Common myeloid progenitor, CD34-positive (primary cell): ENCODE results near the gene SMARCA1.

Experiments
- CTCF ChIA-PET: fragments of 350-600 bp; sonication (Branson Sonifier 250); formaldehyde crosslinking; loops from one replicate; lab custom pipeline; 2021; ENCODE audit warnings: antibody characterized with exemption; lab: Charles Lee
- POLR2A ChIA-PET: fragments of 350-600 bp; sonication (Branson Sonifier 250); formaldehyde crosslinking; loops from one replicate; lab custom pipeline; 2021; ENCODE audit warnings: antibody characterized with exemption; lab: Charles Lee
- DNase-seq, 3 donors: peaks; one replicate each; pipeline versions ENCODE4 v3.0.0 to v3.0.0-alpha.2; 2013
- H3K27ac ChIP-seq, 2 experiments: 1 replicate in 1 of 2; 2 replicates in 1 of 2; pipeline ENCODE4 v1.7.0; 2013; ENCODE audit warnings: inconsistent platforms in 2 of 2, low read length in 2 of 2, mild to moderate bottlenecking in 2 of 2, low read depth in 1 of 2, moderate library complexity in 1 of 2; ENCODE audit not compliant: severe bottlenecking in 2 of 2, insufficient read depth in 1 of 2, poor library complexity in 1 of 2
- H3K27me3 ChIP-seq, 5 experiments: replicated peaks in 2 of 5; 1 replicate in 3 of 5; 2 replicates in 2 of 5; pipeline versions ENCODE4 v1.6.1 to v1.7.0; 2013; ENCODE audit warnings: low read length in 4 of 5, mild to moderate bottlenecking in 2 of 5, moderate library complexity in 2 of 5, inconsistent platforms in 1 of 5; ENCODE audit not compliant: insufficient read depth in 5 of 5, control insufficient read depth in 4 of 5
- H3K36me3 ChIP-seq, 4 experiments: 1 replicate in 2 of 4; 2 replicates in 2 of 4; pipeline versions ENCODE4 v1.6.1 to v1.7.0; 2013; ENCODE audit warnings: low read length in 3 of 4, control low read depth in 1 of 4, mild to moderate bottlenecking in 1 of 4; ENCODE audit not compliant: control insufficient read depth in 4 of 4, insufficient read depth in 4 of 4
- H3K4me1 ChIP-seq, 4 experiments: 1 replicate in 3 of 4; 2 replicates in 1 of 4; pipeline versions ENCODE4 v1.6.1 to v1.7.1; 2013; ENCODE audit warnings: low read length in 3 of 4, mild to moderate bottlenecking in 3 of 4, control low read depth in 1 of 4, inconsistent platforms in 1 of 4, moderate library complexity in 1 of 4; ENCODE audit not compliant: control insufficient read depth in 4 of 4, insufficient read depth in 4 of 4; ENCODE audit errors: control extremely low read depth in 1 of 4
- H3K4me3 ChIP-seq, 7 experiments: 1 replicate in 4 of 7; 2 replicates in 3 of 7; pipeline versions ENCODE4 v1.5.1 to v1.7.0; 2013; ENCODE audit warnings: mild to moderate bottlenecking in 7 of 7, low read length in 6 of 7, moderate library complexity in 6 of 7, inconsistent platforms in 2 of 7, low read depth in 2 of 7, control low read depth in 1 of 7; ENCODE audit not compliant: insufficient read depth in 4 of 7, control insufficient read depth in 1 of 7; ENCODE audit errors: extremely low read depth in 1 of 7
- H3K9me3 ChIP-seq, 5 experiments: 1 replicate in 4 of 5; 2 replicates in 1 of 5; pipeline versions ENCODE4 v1.6.1 to v1.7.1; 2013; ENCODE audit warnings: low read length in 4 of 5, mild to moderate bottlenecking in 2 of 5, inconsistent platforms in 1 of 5, low read depth in 1 of 5, moderate library complexity in 1 of 5; ENCODE audit not compliant: control insufficient read depth in 4 of 5, insufficient read depth in 2 of 5; ENCODE audit errors: control extremely low read depth in 1 of 5
- WGBS: methylation state at CpG from one replicate; pipeline ENCODE4 v1.1.5; 2013; ENCODE audit not compliant: insufficient coverage; 5-methylcytosine and 5-hydroxymethylcytosine counted together

The SMARCA1 gene

DNA sequence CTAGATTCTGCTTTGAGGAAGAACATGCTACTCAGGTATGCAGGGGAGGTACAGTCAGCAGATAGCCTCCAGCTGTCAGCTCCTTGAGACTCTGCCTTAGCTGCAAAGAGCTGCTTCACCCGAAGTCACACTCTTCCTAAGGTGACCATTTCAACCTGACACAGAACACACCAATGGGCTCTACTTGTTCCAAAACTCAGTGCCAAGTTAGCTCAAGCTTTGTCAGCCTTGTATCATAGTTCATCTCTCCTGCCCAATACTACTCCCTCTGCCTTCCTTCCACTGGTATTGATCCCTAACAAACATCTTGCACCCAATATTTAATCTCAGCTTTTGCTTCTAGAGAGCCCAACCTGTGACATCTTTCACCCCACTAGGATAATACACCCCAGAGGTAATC, 7.8 kb upstream of the SMARCA1 start:
- WGBS, result 69% methylated on average over 1 of the region's 1 CpG
- Histone ChIP-seq H3K27ac (no peak overlapping the region), H3K27me3 (no peaks in the 10 kb centered on the region), H3K4me3 (no peak overlapping the region), H3K9me3 (no peaks in the 10 kb centered on the region), H3K36me3 (no peaks in the 10 kb centered on the region), H3K4me1 (peaks cover 0 to 2% (median 0%) of the 10 kb centered on the region in 4 experiments)
- ChIA-PET POLR2A (no interaction called here), CTCF (no interaction called here)
- DNase-seq, result no peak

DNA sequence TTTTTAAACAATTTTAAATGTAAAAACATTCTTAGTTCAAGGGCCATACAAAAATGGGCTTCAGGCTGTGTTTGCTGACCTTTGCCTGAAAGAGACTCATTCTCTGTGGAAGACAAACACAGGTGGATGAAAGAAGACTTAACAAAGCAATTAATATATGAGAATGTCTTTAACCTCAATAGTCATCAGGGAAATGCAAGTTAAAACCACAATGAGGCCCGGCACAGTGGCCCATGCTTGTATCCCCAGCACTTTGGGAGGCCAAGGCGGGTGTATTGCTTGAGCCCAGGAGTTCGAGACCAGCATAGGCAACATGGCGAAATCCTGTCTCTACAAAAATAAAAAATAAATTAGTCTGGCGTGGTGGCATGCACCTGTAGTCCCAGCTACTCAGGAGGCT, 7.1 kb upstream of the SMARCA1 start:
- WGBS, result 76% methylated on average over 5 of the region's 5 CpGs

DNA sequence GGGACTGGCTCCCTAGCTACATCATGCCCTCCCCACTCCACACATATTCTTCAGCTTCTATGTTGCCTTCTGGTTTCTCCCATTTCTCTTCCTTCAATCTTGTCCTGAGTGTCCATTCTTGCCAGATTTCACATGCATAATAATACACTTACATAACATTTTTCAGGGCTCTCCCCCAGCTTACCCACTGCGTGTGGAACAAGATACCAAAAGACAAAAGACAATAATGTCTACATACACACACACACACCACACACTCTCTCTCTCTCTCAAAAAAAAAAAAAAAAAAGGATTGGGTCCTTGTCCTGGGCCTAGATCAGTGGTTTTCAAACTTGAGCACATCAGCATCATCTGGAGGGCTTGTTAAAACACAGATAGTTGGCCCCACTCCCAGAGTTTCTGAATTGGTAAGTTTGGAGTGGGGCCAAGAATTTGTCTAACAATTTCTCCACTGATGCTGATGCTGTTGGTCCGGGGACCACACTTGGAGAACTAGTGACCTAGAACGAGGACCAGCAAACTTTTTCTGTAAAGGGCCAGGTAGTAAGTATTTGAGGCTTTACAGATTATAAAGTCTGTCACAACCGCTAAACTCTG, 6.5 kb upstream of the SMARCA1 start:
- Histone ChIP-seq H3K4me3 (no peak overlapping the region), H3K9me3 (no peaks in the 10 kb centered on the region), H3K4me1 (peaks cover 0 to 7% (median 0%) of the 10 kb centered on the region in 4 experiments), H3K27me3 (no peaks in the 10 kb centered on the region), H3K27ac (no peak overlapping the region), H3K36me3 (no peaks in the 10 kb centered on the region)
- 80% methylated on average over 1 of the region's 4 CpGs for WGBS
- POLR2A ChIA-PET, result no interaction called here
- CTCF ChIA-PET, result no interaction called here
- DNase-seq, result no peak

More for the DNA sequence above, 7.1 kb upstream of the SMARCA1 start:
- POLR2A ChIA-PET, result no interaction called here
- H3K4me3 ChIP-seq, result no peak overlapping the region
- no peaks in the 10 kb centered on the region for H3K9me3 ChIP-seq
- no peaks in the 10 kb centered on the region for H3K36me3 ChIP-seq
- peaks cover 0 to 2% (median 0%) of the 10 kb centered on the region in 4 experiments for H3K4me1 ChIP-seq
- H3K27me3 ChIP-seq, result no peaks in the 10 kb centered on the region
- no peak for DNase-seq
- no peak overlapping the region for H3K27ac ChIP-seq
- CTCF ChIA-PET, result no interaction called here

GRCh38 chrX:129525896-129526295, 2.6 kb upstream of the SMARCA1 start:
- peaks cover 0 to 15% (median 1%) of the 10 kb centered on the region in 4 experiments for H3K4me1 ChIP-seq
- no peaks in the 10 kb centered on the region for H3K9me3 ChIP-seq
- H3K27me3 ChIP-seq, result peaks cover 0 to 2% (median 0%) of the 10 kb centered on the region in 5 experiments
- ChIA-PET CTCF (no interaction called here), POLR2A (no interaction called here)
- H3K36me3 ChIP-seq, result no peaks in the 10 kb centered on the region
- WGBS, result 13% methylated on average over 2 of the region's 3 CpGs
- H3K4me3 ChIP-seq, result no peak overlapping the region
- peak in 2 of 3 donors; percentile 68 to 83 for DNase-seq
- H3K27ac ChIP-seq, result no peak overlapping the region

- ChIA-PET CTCF (no interaction called here), POLR2A (no interaction called here)
- H3K27ac ChIP-seq, result no peak overlapping the region
Measured at GRCh38 chrX:129525162-129525561, 1.9 kb upstream of the SMARCA1 start.

GRCh38 chrX:129524250-129524850, 1.1 kb upstream of the SMARCA1 start:
- WGBS, result 73% methylated on average over 2 of the region's 3 CpGs
- Histone ChIP-seq H3K36me3 (no peaks in the 10 kb centered on the region), H3K4me1 (peaks cover 0 to 15% (median 1%) of the 10 kb centered on the region in 4 experiments), H3K9me3 (no peaks in the 10 kb centered on the region), H3K4me3 (no peak overlapping the region), H3K27me3 (peaks cover 0 to 4% (median 0%) of the 10 kb centered on the region in 5 experiments), H3K27ac (no peak overlapping the region)
- ChIA-PET POLR2A (no interaction called here), CTCF (no interaction called here)
- DNase-seq, result no peak

More at GRCh38 chrX:129525162-129525561, 1.9 kb upstream of the SMARCA1 start:
- Histone ChIP-seq H3K4me3 (no peak overlapping the region), H3K4me1 (peaks cover 0 to 15% (median 1%) of the 10 kb centered on the region in 4 experiments), H3K36me3 (no peaks in the 10 kb centered on the region), H3K9me3 (no peaks in the 10 kb centered on the region), H3K27me3 (peaks cover 0 to 3% (median 0%) of the 10 kb centered on the region in 5 experiments)
- WGBS, result 33% methylated on average over 3 of the region's 4 CpGs
- DNase-seq, result no peak
